Lower leg skin (tissue), 4 donors: Measurements from ENCODE around the gene NDST1. TPM values are rescaled to one million over a fixed set of nuclear protein-coding genes. Genes with fewer than 3 reads are reported as not detected.

Experiments
- DNase-seq, 2 donors: peaks; one replicate each; pipeline ENCODE4 v3.0.0-alpha.2; 2019; ENCODE audit warnings: low spot score in 2 of 2
- H3K4me3 ChIP-seq: fragments of 200-600 bp; sonication (generic); 2 replicates; pipeline ENCODE4 v1.5.1; 2017; ENCODE audit warnings: mild to moderate bottlenecking, low read depth; ENCODE audit not compliant: poor library complexity, severe bottlenecking
- POLR2A ChIP-seq, 2 donors: fragments of 450-650 bp; IDR thresholded peaks; one replicate each; pipeline ENCODE4 v1.6.1; 2016 to 2017; ENCODE audit warnings: antibody characterized with exemption in 2 of 2, mild to moderate bottlenecking in 1 of 2, moderate library complexity in 1 of 2
- WGBS, 2 donors: methylation state at CpG; one replicate each; pipeline ENCODE4 v1.1.5; 2018; 5-methylcytosine and 5-hydroxymethylcytosine counted together
- intact Hi-C: fragments of 100-400 bp; cut with DNase I; formaldehyde crosslinking; loops from one replicate; pipeline ENCODE4 v1.15.0; 2023; ENCODE audit warnings: low total_unique reads
- total RNA-seq, 4 donors: library from RNA; depleted of rRNA; stranded (reverse); fragments of >200 nt; gene quantifications; one replicate each; pipeline ENCODE4 v1.1.0, GENCODE V29; 2016
- TF ChIP-seq, protein P1 (sequence below), 3 donors: fragments of 450-650 bp; IDR thresholded peaks; one replicate each; pipeline ENCODE4 v1.5.1; 2016; ENCODE audit warnings: antibody characterized with exemption in 3 of 3, mild to moderate bottlenecking in 3 of 3, moderate library complexity in 2 of 3

The NDST1 gene
- total RNA-seq, 4 donors from 2014 or later, result 62.9 to 127 (median 115) TPM

DNA sequence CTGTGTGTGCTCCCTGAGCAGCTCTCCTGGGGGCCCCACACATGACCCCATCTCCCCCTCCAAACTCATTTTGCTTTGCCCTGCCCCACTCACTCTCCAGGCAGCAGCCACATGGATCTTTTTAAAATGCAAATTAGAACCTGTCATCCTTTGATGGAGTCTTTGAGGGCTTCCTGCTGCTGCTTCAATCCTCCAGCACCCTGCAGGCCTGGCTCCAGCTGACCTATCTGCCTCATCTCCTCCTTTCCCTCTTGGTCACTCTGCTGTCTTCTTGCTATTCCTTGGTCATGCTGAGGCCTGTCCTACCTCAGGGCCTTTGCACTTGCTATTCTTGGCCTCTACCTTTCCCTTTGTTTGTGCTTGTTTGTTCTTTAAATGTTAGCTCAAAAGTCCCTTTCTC lies 17.9 kb downstream of the NDST1 start:
- intact Hi-C loops, result loop anchor here (5.0 kb wide), 1 partner anchor 68 kb away; no protein-coding TSS in a partner anchor
- no peak for TF ChIP-seq POLR2A (IDR thresholded peaks at IDR 0.05)
- TF ChIP-seq, protein P1, sequence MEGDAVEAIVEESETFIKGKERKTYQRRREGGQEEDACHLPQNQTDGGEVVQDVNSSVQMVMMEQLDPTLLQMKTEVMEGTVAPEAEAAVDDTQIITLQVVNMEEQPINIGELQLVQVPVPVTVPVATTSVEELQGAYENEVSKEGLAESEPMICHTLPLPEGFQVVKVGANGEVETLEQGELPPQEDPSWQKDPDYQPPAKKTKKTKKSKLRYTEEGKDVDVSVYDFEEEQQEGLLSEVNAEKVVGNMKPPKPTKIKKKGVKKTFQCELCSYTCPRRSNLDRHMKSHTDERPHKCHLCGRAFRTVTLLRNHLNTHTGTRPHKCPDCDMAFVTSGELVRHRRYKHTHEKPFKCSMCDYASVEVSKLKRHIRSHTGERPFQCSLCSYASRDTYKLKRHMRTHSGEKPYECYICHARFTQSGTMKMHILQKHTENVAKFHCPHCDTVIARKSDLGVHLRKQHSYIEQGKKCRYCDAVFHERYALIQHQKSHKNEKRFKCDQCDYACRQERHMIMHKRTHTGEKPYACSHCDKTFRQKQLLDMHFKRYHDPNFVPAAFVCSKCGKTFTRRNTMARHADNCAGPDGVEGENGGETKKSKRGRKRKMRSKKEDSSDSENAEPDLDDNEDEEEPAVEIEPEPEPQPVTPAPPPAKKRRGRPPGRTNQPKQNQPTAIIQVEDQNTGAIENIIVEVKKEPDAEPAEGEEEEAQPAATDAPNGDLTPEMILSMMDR (IDR thresholded peaks at IDR 0.05), result no peak
- no peak overlapping the region for H3K4me3 ChIP-seq
- no peak for DNase-seq

DNA sequence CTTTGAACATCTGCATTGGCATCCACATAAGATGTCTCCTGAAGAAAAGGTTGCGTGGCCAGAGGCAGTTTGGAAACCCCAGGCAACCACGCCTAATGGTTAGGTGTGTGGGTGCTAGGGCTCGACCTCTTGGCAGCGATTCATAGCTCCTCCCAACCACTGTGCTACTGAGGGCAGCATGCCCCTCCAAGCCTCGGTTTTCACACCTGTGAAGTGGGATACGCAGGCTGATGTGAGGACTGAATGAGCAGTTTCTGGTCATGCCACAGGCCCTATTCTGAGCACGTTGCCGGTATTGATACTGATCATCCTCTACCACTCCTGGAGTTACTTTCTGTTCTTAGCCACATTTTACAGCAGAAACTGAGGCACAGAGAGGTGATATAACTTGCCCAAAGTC lies 19.1 kb downstream of the NDST1 start:
- H3K4me3 ChIP-seq, result no peak overlapping the region
- WGBS, 2 donors, result 63 to 73% methylated on average over 8 of the region's 8 CpGs
- no peak for DNase-seq
- TF ChIP-seq, protein P1 (IDR thresholded peaks at IDR 0.05), result no peak
- TF ChIP-seq POLR2A (IDR thresholded peaks at IDR 0.05), result no peak
- intact Hi-C loops, result loop anchor here (5.0 kb wide), 1 partner anchor 70 kb away; no protein-coding TSS in a partner anchor

DNA sequence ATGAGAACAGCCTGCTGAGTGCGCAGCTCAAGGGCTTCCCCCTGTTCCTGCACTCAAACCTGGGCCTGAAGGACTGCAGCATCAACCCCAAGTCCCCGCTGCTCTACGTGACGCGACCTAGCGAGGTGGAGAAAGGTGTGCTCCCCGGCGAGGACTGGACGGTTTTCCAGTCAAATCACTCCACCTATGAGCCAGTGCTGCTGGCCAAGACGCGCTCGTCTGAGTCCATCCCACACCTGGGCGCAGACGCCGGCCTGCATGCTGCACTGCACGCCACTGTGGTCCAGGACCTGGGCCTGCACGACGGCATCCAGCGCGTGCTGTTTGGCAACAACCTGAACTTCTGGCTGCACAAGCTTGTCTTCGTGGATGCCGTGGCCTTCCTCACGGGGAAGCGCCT lies 19.9 kb downstream of the NDST1 start:
- WGBS, 2 donors, result 89 to 93% methylated on average over 24 of the region's 24 CpGs
- no peak overlapping the region for H3K4me3 ChIP-seq
- TF ChIP-seq, protein P1 (IDR thresholded peaks at IDR 0.05), result no peak
- no peak for TF ChIP-seq POLR2A (IDR thresholded peaks at IDR 0.05)
- DNase-seq, result no peak
- intact Hi-C loops, result loop anchor here (5.0 kb wide), 1 partner anchor 71 kb away; no protein-coding TSS in a partner anchor

DNA sequence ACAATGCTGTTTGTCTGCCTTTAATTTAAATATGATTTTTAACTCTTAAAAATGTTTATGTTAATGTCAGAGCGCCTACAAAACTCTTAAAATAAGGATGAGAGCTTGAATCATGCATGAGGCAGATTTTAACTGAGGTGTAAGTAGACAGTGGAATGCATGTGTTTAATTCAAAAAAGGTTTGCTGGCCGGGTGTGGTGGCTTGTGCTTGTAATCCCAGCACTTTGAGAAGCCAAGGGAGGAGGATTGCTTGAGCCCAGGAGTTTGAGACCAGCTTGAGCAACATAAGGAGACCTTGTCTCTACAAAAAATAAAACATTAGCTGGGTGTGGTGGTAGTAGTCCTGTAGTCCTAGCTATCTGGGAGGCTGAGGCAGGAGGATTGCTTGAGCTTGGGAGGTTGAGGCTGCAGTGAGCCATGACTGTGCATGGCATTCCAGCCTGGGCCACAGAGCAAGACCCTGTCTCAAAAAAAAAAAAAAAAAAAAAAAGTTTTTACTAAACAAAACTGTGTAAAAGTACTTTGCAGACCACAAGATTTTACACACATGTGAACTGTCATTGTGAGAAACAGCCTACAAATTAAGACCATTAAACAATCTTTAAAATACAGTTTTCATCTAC lies 21.1 kb downstream of the NDST1 start:
- WGBS, 2 donors, result 67 to 74% methylated on average over 2 of the region's 2 CpGs
- no peak for DNase-seq
- no peak overlapping the region for H3K4me3 ChIP-seq
- intact Hi-C loops, result loop anchor here (5.0 kb wide), 1 partner anchor 72 kb away; no protein-coding TSS in a partner anchor
- no peak for TF ChIP-seq POLR2A (IDR thresholded peaks at IDR 0.05)
- TF ChIP-seq, protein P1 (IDR thresholded peaks at IDR 0.05), result no peak

DNA sequence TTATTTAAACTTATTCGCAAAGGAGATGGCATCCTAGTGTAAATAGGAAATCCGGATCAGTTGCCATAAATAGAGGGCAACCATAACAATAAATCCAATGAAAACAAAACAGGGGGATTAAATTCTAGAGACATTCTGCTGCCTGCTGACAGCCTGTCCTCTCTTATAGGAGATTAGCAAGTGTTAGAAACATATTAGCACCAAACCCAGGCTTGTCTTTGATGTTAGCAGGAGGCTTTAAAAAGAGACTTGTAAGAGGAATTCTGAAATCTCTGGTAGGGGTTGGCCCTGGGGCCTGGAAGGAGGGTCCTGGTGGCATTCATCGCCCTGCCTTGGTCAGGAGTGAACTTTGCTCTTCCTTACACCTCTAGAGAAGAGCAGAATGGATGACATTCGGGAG lies 21.6 kb downstream of the NDST1 start:
- no peak for DNase-seq
- no peak for TF ChIP-seq POLR2A (IDR thresholded peaks at IDR 0.05)
- TF ChIP-seq, protein P1 (IDR thresholded peaks at IDR 0.05), result no peak
- no peak overlapping the region for H3K4me3 ChIP-seq
- 69 to 78% methylated on average over 4 of the region's 4 CpGs for whole genome bisulfite sequencing, 2 donors
- intact Hi-C loops, result loop anchor here (5.0 kb wide), 1 partner anchor 72 kb away; no protein-coding TSS in a partner anchor

DNA sequence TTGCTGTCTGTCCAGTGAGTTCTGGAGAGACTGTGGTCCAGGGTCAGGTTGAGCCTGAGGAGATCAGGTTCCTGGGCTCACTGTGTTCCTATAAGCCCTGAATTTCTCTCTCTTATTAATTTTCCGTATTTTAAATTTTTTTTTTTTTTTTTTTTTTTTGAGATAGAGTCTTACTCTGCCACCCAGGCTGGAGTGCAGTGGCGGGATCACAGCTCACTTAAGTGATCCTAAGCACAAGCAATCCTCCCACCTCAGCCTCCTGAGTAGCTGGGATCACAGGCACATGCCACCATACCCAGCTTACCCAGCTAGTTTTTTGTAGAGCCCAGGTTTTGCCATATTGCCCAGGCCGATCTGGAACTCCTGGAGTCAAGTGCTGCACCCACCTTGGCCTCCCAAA lies 22.5 kb downstream of the NDST1 start:
- intact Hi-C loops, result no loop called here
- TF ChIP-seq POLR2A (IDR thresholded peaks at IDR 0.05), result no peak
- TF ChIP-seq, protein P1 (IDR thresholded peaks at IDR 0.05), result no peak
- DNase-seq, result no peak
- H3K4me3 ChIP-seq, result no peak overlapping the region
- WGBS, 2 donors, result 84 to 86% methylated on average over 3 of the region's 3 CpGs
